GM19025 (cell line): Measurements from ENCODE around the gene CASKIN2.
"Not testable (repeated sequence)": the region's sequence is repeated elsewhere in the genome, so short reads cannot be mapped to it uniquely, and the experiment has no call there.

Experiments
- ATAC-seq: cut with Tn5 transposase; IDR thresholded peaks from one replicate; pipeline ENCODE4 v1.9.1; 2021; ENCODE audit warnings: mild to moderate bottlenecking, low read depth, moderate library complexity; ENCODE audit not compliant: unreplicated experiment

CASKIN2 gene

DNA sequence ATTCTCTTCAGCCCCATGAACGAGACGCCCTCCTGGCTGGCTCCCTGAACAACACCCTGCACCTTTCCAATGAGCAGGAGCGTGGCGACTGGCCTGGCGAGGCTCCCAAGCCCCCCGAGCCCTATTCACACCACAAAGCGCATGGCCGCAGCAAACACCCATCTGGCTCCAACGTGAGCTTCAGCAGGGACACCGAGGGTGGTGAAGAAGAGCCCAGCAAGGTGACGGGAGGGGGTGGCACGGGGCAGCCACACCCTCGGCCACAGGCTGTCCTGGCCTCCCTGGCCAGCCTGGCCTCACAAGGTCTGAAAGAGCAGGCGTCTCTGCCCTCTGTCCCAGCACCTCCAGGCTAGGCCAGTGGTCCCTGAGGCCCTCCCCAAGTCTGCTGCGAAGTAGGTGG, 23.7 kb downstream of the CASKIN2 start:
- ATAC-seq = no peak

DNA sequence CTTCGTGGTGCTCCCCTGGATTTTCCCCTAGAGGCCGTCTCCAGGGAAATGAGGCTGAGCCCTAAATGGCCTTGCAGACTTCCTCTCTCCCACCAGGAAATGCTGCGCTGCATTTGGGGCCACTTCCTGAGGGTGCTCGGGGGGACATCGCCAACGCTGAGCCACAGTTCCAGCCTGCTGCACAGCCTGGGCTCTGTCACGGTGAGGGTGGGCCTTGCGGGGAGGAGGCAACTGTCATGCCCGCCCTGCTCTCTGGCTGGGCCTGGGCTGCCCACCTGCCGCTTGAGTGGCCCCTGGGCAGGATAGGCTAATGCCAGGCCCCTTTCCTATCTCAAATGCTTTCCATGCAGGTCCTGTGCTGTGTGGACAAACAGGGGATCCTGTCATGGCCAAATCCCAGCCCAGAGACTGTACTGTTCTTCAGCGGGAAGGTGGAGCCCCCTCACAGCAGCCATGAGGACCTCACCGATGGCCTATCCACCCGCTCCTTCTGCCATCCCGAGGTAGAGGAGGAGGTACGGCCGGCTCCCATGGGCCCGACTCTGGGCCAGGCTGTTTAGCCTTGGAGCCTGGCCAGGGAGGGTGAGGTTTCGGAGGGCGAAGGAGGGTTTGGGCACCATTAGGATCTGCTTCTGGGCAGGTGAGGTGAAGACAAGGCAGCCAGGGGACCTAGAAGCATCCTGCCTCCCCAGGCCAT, 24.2 kb downstream of the CASKIN2 start:
- no peak for ATAC-seq

DNA sequence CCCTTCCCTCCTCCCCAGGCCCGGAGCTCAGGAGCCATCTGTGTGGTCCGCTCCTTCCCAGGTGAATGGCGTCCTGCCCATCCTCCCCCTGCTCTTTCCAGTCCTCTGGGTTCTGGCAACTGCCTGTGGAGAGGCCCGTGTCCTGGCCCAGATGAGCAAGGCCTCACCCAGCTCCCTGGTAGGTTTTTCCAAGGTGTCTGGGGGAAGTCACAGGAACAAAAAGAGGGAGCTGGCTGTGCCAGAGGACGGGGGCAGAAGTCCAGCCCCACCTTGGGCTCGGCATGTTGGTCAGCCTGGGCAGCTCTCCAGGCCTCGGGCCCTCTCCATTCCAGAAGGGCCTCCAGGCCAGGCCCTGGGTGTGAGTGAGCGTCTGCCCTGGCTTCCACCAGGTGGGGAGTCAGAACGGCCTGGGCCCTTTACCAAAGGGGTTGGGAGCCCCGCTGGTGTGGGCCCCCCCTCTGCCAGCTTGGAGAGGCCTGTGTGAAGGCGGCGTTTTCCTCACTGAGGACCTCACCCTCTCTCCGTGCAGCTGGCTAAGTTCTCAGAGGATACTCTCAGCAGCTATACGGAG, 25.1 kb downstream of the CASKIN2 start:
- ATAC-seq = no peak

- ATAC-seq = no peak
Observed at GRCh38 chr17:75489511-75489955, 25.8 kb downstream of the CASKIN2 start.

DNA sequence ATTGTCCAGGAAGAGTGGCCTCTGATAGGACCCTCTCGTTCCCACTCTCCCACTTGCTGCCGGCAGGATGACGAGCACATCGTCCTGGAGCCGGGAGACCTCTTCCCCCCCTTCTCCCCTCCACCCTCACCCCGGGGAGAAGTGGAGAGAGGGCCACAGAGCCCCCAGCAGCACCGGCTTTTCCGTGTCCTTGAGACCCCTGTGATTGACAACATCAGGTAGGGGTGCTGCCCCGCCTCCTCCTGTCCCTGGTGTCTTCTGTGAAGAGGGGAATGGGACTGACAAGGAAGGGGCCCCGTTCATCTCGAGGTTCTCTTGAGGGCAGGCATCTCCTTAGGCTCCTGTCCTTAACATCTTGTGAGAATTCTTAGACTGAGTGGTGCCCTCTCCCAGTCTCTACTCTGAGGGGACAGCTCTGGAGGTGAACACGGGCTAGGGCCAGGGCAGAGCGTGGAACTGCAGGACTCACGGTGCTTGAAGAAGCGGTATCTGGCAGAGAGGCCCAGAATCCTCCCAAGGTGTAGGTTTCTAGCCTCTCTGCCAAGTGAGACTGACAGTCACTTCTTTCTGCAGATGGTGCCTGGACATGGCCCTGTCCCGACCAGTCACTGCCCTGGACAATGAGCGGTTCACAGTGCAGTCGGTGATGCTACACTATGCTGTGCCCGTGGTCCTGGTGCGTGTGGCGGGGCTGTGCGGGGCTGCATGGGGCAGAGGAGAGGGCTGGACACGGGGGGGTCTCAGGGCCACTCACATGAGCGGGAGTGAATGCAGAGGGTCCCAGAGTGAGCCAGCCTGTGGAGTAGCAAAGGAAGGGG, 26.4 kb downstream of the CASKIN2 start:
- ATAC-seq = no peak

DNA sequence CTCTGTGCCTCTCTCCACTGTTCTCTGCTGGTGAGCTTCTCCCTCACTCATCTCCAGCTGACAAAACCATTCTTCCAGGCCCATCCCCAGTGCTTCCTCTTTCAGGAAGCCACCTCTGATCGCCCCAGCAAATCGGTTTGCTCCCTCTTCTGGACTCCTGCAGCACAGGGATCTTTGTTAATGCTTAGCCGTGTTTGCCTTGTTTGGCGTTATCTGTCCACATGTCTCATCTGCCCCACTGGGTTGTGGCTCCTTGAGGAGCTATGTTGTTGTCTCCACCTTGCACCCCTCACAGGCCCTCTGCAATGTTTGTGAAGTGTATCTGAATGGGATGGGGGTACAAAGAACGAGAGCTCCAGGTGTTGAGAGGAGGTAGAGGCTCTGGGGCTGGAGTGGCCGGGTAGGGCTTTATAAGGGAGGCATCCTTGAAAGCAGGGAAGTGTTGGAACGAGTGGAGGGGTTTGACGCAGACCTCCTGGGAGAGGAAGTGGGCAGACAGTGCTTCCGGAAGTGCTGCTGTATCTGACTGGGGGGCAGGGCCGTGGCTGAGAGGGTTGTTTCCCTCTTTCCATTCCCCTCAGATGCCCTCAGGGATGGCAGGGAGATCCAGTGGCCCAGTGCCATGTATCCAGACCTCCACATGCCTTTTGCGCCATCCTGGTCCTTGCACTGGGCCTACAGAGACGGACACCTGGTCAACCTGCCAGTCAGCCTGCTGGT, 27.8 kb downstream of the CASKIN2 start:
- ATAC-seq = no peak

- ATAC-seq = no peak
Observed at GRCh38 chr17:75486951-75487350, 28.4 kb downstream of the CASKIN2 start.

GRCh38 chr17:75486151-75486550, 29.2 kb downstream of the CASKIN2 start:
- no peak for ATAC-seq

DNA sequence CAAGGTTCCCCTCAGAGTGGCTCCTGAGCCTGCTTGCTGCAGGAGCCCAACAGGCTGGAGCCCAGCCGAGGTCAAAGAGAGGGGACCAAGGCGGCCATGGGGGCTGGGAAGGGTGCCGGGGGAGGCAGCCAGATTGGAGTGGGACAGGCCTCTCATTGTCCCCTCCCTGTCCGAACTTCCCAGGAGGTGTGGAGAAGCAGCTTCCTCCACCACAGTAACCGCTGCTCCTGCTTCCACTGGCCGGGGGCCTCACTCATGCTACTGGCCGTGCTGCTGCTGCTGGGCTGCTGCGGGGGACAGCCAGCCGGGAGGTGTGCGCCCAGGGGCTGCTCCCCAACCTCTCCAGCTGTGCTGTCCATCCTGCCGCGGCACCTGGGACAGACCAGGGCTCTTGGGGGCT, 29.6 kb downstream of the CASKIN2 start:
- ATAC-seq = no peak

DNA sequence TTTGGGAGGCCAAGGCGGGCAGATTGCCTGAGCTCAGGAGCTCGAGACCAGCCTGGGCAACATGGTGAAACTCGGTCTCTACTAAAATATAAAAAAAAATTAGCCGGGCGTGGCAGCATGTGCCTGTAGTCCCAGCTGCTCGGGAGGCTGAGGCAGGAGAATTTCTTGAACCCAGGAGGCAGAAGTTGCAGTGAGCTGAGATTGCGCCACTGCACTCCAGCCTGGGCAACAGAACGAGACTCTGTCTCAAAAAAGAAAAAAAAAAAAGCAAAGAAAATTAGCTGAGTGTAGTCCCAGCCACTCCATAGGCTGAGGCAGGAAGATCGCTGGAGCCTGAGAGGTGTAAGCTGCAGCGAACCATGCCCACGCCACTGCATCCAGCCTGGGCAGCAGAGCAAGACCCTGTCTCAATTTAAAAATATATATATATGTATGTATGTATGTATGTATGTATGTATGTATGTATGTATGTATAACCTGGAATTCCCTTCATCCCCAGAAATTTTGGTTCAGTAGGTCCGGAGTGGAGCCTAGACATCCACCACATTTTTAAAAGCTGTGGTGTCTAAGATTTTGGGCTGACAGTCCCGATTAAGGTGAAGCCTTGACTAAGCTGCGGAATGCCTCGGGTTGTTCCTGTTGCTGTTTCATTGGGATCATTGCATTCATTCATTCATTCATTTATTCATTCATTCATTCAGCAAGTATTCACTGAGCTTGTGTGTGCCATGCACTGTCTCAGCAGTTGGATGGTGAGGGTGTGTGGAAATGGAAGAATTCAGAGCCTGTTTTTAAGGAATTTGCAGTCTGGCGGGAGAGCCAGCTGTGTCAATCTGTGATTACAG, 33.0 kb downstream of the CASKIN2 start:
- ATAC-seq = no peak

GRCh38 chr17:75481194-75482068, 33.9 kb downstream of the CASKIN2 start:
- no peak for ATAC-seq

DNA sequence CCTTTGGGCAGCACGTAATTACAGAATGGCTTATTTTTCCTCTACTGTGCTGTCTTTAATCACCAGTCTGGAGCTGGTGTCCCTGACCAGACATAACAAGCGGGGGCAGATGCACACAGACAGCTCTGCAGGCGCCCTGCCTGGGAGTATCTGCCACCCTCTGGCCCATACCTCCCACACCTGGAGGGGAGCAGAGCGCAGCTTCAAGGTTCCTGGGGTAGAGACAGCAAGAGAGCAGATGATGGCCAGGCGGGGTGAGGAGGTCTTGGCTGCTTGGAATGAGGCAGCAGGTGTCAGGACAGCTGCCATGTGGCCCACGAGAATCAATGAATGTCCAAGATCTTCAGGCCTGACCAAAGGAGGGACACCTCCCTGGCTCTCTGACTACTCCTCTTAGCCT, 35.1 kb downstream of the CASKIN2 start:
- no peak for ATAC-seq

- no peak for ATAC-seq
Observed at GRCh38 chr17:75478508-75478907, 36.8 kb downstream of the CASKIN2 start.

- not testable (repeated sequence) for ATAC-seq
Observed at GRCh38 chr17:75477490-75477862, 37.9 kb downstream of the CASKIN2 start.

- ATAC-seq = no peak
Observed at GRCh38 chr17:75476752-75477489, 38.4 kb downstream of the CASKIN2 start.

- no peak for ATAC-seq
Observed at GRCh38 chr17:75476271-75476671, 39.1 kb downstream of the CASKIN2 start.

- ATAC-seq = no peak
Observed at GRCh38 chr17:75475851-75476250, 39.5 kb downstream of the CASKIN2 start.

GRCh38 chr17:75475144-75475835, 40.0 kb downstream of the CASKIN2 start:
- no peak for ATAC-seq
